ENCODE results near the gene DKK2. TPM values are rescaled to one million over a fixed set of nuclear protein-coding genes. Genes with fewer than 3 reads are reported as not detected.

The DKK2 gene
- total RNA-seq, 1 experiment from 2014 or later = 0.11 TPM

- no peak overlapping the region for H2BK20ac ChIP-seq (ENCODE audit: low read depth, low read length, poor library complexity, severe bottlenecking)
- Mint-ChIP-seq H3K27ac (no peak overlapping the region), H3K36me3 (ENCODE audit: insufficient read depth in 1 of 3, low read depth in 3 of 3) (no peaks in the 10 kb centered on the region; a peak in 1 of 7 replicates), H3K27me3 (ENCODE audit: low read depth) (no peaks in the 10 kb centered on the region; the same call in 1 of the 2 replicates), H3K4me3 (no peak overlapping the region), H3K9me3 (no peaks in the 10 kb centered on the region; a peak in 1 of 5 replicates), H3K4me1 (no peaks in the 10 kb centered on the region)
- no peak overlapping the region for H2BK120ac ChIP-seq (ENCODE audit: low read depth, low read length, poor library complexity, severe bottlenecking)
- peak; percentile 68 for DNase-seq
- H3K23me2 ChIP-seq (ENCODE audit: insufficient read length, low read depth, low read length, poor library complexity, severe bottlenecking) = no peaks in the 10 kb centered on the region
- no CpG with 5 or more reads among the region's 7 CpGs for WGBS (ENCODE audit: extremely low coverage, insufficient read length, low lambda C conversion rate)
- no peak overlapping the region for H2BK15ac ChIP-seq (ENCODE audit: low read depth, low read length)
- H3K27ac ChIP-seq (ENCODE audit: insufficient read length, low read depth, low read length) = no peak overlapping the region
- no peak overlapping the region for H4K5ac ChIP-seq (ENCODE audit: insufficient read length, low read depth, low read length)
- no peak overlapping the region for H3K14ac ChIP-seq (ENCODE audit: insufficient read depth, low read length)
- no peak overlapping the region for H3K4ac ChIP-seq (ENCODE audit: low read depth, low read length)
- H3K4me2 ChIP-seq (ENCODE audit: insufficient read depth, insufficient read length, low read length) = no peak overlapping the region
- no peak overlapping the region for H3K56ac ChIP-seq (ENCODE audit: insufficient read length, low read depth, low read length)
- no peaks in the 10 kb centered on the region for H3K27me3 ChIP-seq (ENCODE audit: insufficient read depth, low read length)
- no peak overlapping the region for H4K8ac ChIP-seq (replicated peaks; ENCODE audit: insufficient read length, low read depth, low read length)
- H3K9me3 ChIP-seq (ENCODE audit: control insufficient read depth, low read depth, low read length) = no peaks in the 10 kb centered on the region
- H3K23ac ChIP-seq (ENCODE audit: insufficient read length, low read depth, low read length) = no peak overlapping the region
- H3K9ac ChIP-seq (ENCODE audit: extremely low read depth, insufficient read length, low read length) = no peak overlapping the region
- no peaks in the 10 kb centered on the region for H3K79me2 ChIP-seq (ENCODE audit: insufficient read depth, low read length)
- H3K4me1 ChIP-seq (ENCODE audit: insufficient read depth, low read length) = no peaks in the 10 kb centered on the region
- no peaks in the 10 kb centered on the region for H4K20me1 ChIP-seq (ENCODE audit: control insufficient read depth, insufficient read depth, insufficient read length)
- peak; percentile 66 for TF ChIP-seq CTCF (conservative IDR thresholded peaks at IDR 0.05)
- no peak overlapping the region for H3T11ph ChIP-seq (ENCODE audit: low read length)
- H3K79me1 ChIP-seq (ENCODE audit: insufficient read depth, low read depth, low read length, poor library complexity, severe bottlenecking) = no peaks in the 10 kb centered on the region
- no peak overlapping the region for H2BK12ac ChIP-seq (ENCODE audit: insufficient read length, low read depth, low read length)
- no peak overlapping the region for H4K91ac ChIP-seq (ENCODE audit: insufficient read length, low read depth, low read length)
- H2BK5ac ChIP-seq (ENCODE audit: insufficient read length, low read length) = no peak overlapping the region
- H2AFZ ChIP-seq (ENCODE audit: low read length) = no peak overlapping the region
- no peak overlapping the region for H2AK5ac ChIP-seq (ENCODE audit: insufficient read length, low read length)
- no peak overlapping the region for H3K18ac ChIP-seq (ENCODE audit: insufficient read length, low read depth, low read length)
Measured at GRCh38 chr4:106875340-106875739, 160.8 kb downstream of the DKK2 start.
